ENCODE measurements around the gene IRS2.
"Not testable (repeated sequence)": the region's sequence is repeated elsewhere in the genome, so short reads cannot be mapped to it uniquely, and the experiment has no call there.

The IRS2 gene

DNA sequence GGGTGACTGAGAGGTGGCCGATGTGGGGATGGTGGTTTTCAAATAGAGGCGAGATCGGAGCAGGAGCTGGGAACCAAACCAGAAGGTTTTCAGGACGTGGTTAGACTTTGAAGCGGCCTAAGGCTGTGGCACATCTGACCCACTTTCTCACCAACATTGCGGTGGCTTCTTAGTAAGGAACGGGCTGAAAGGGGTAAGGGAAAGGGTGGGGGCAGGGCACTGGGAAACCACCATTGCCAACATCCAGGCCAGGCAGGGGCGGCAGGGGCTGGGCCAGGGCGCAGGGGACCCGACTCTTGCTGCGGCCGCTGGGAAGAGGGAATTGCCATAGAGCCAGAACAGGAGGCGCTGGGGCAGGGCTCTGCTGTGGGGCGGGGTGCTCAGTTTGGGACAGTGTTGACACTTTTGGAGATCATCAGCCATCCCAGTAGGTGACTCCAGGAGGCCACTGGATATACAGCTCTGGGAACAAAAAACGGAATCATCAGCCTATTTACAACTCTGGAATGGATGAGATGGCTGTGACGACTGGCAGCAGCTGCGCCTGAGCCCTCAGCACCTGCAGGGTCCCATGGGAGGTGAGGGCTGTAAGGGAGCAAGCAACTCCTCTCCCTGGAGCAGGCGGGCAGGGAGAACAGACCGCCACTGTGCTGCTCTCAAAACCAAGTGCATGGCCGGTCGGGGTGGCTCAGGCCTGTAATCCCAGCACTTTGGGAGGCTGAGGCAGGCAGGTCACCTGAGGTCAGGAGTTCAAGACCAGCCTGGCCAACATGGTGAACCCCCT lies 52.2 kb downstream of the IRS2 start:
- TF ChIP-seq POLR2AphosphoS5 (IDR thresholded peaks at IDR 0.05; ENCODE audit: borderline replicate concordance, low read depth, low read length) (no peak), FOXP2 (optimal IDR thresholded peaks at IDR 0.05; ENCODE audit: control extremely low read depth, extremely low read length, insufficient read depth) (no peak), EZH2 (IDR thresholded peaks at IDR 0.05) (no peak)
- Histone ChIP-seq H3K9me3 (ENCODE audit: low read depth, low read length) (no peaks in the 10 kb centered on the region), H3K9ac (ENCODE audit: insufficient read length) (no peak overlapping the region), H3K4me3 (no peak overlapping the region), H3K36me3 (ENCODE audit: insufficient read depth, low read length) (no peaks in the 10 kb centered on the region), H3K27ac (no peak overlapping the region)
- DNase-seq (ENCODE audit: low read depth, low spot score) = no peak

GRCh38 chr13:109733550-109733949 lies 52.8 kb downstream of the IRS2 start:
- TF ChIP-seq FOXP2 (optimal IDR thresholded peaks at IDR 0.05; ENCODE audit: control extremely low read depth, extremely low read length, insufficient read depth) = no peak
- TF ChIP-seq POLR2AphosphoS5 (IDR thresholded peaks at IDR 0.05; ENCODE audit: borderline replicate concordance, low read depth, low read length) = no peak
- no peak for TF ChIP-seq EZH2 (IDR thresholded peaks at IDR 0.05)
- Histone ChIP-seq H3K4me3 (no peak overlapping the region), H3K36me3 (ENCODE audit: insufficient read depth, low read length) (no peaks in the 10 kb centered on the region), H3K27ac (no peak overlapping the region), H3K9ac (ENCODE audit: insufficient read length) (no peak overlapping the region), H3K9me3 (ENCODE audit: low read depth, low read length) (no peaks in the 10 kb centered on the region)
- DNase-seq (ENCODE audit: low read depth, low spot score) = no peak

GRCh38 chr13:109732470-109733170 lies 53.8 kb downstream of the IRS2 start:
- H3K9me3 ChIP-seq (ENCODE audit: low read depth, low read length) = not testable (repeated sequence)

DNA sequence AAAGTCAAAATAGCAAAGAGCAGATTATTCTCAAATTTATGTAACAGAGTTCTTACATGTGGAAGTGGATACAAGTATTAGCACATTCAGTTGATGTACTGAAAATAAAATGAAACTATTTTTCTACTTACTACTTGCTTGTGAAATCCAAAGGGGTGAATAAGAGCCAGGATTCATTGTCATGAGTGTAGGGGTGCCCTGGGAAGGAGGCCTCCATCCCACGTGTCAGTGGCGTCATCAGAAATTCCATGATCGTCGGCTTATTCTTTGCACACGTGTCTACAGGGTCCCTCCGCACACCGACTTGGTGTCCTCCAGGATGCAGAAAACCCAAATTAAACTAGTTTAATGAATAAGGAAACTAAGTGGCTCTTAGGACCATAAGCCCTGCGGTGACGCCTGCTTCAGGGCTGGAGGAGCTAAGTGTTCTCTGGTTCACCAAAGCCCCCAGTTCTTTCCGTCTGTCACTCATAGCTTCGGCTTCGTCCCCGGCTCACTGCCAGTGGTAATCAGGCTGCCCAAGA lies 55.5 kb downstream of the IRS2 start:
- H3K9me3 ChIP-seq (ENCODE audit: low read depth, low read length) = no peaks in the 10 kb centered on the region
- TF ChIP-seq FOXP2 (optimal IDR thresholded peaks at IDR 0.05; ENCODE audit: control extremely low read depth, extremely low read length, insufficient read depth) (no peak), POLR2AphosphoS5 (IDR thresholded peaks at IDR 0.05; ENCODE audit: borderline replicate concordance, low read depth, low read length) (no peak), EZH2 (IDR thresholded peaks at IDR 0.05) (no peak)
- H3K27ac ChIP-seq = no peak overlapping the region
- no peak overlapping the region for H3K9ac ChIP-seq (ENCODE audit: insufficient read length)
- DNase-seq (ENCODE audit: low read depth, low spot score) = no peak
- H3K4me3 ChIP-seq = no peak overlapping the region
- no peaks in the 10 kb centered on the region for H3K36me3 ChIP-seq (ENCODE audit: insufficient read depth, low read length)

More at GRCh38 chr13:109732470-109733170, 53.8 kb downstream of the IRS2 start:
- H3K36me3 ChIP-seq (ENCODE audit: insufficient read depth, low read length); H3K27ac ChIP-seq; DNase-seq (ENCODE audit: low read depth, low spot score); H3K9ac ChIP-seq (ENCODE audit: insufficient read length); H3K4me3 ChIP-seq: not testable (repeated sequence)

DNA sequence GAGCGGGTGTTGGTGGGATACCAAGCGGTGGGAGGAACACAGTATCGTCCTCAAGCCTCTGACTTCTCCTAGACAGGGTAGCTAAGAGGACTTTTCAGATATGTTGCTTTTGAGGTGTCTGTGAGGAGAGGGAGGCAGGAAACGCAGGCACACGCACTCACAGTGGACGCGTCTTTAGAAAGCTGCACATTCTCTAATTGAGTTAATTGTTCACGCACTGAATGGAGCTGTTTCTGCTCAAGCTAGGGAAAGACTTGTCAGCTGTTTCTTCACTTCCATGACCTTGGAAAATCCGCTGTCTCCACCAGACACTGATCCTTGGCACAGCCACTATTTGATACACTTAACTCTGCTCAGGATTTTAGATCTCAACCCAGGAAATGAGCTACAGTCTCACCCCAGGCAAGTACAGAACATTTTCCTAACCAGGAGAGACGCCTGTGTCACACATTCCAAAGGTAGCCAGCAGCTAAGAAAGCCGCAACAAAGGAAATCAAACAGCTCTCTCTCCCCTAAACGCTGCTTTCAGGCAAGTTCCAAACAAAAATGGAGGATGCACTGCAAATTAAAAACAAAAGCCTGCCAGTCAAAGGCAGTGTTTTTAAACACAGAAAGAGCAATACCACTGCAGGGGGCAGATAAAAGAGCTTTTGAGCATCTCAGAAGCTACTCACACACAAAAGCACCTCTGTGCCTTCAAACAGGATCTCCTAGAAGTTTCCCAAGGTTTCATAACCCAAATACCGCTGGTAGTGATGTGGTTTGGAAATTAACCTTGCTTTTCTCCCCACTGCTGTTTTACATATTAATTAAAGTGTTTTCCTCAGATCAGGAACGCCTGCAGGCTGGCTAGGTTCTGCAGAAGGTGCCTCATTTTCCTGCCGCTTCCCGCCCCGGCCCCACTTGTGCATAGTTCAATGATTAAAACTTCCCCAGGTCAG lies 57.3 kb downstream of the IRS2 start:
- TF ChIP-seq FOXP2 (optimal IDR thresholded peaks at IDR 0.05; ENCODE audit: control extremely low read depth, extremely low read length, insufficient read depth) (no peak), POLR2AphosphoS5 (IDR thresholded peaks at IDR 0.05; ENCODE audit: borderline replicate concordance, low read depth, low read length) (no peak), EZH2 (IDR thresholded peaks at IDR 0.05) (no peak)
- Histone ChIP-seq H3K9ac (ENCODE audit: insufficient read length) (peak overlapping the region; percentile 26), H3K36me3 (ENCODE audit: insufficient read depth, low read length) (no peaks in the 10 kb centered on the region), H3K9me3 (ENCODE audit: low read depth, low read length) (no peaks in the 10 kb centered on the region), H3K27ac (peak overlapping the region; percentile 12; the same call in 1 of the 2 replicates), H3K4me3 (peak overlapping the region; percentile 41; the same call in 1 of the 2 replicates)
- DNase-seq (ENCODE audit: low read depth, low spot score) = no peak

- no peaks in the 10 kb centered on the region for H3K9me3 ChIP-seq (ENCODE audit: low read depth, low read length)
- DNase-seq (ENCODE audit: low read depth, low spot score) = no peak
- no peak overlapping the region for H3K27ac ChIP-seq
- H3K4me3 ChIP-seq = no peak overlapping the region
- H3K9ac ChIP-seq (ENCODE audit: insufficient read length) = no peak overlapping the region
- no peak for TF ChIP-seq POLR2AphosphoS5 (IDR thresholded peaks at IDR 0.05; ENCODE audit: borderline replicate concordance, low read depth, low read length)
- TF ChIP-seq EZH2 (IDR thresholded peaks at IDR 0.05) = no peak
- TF ChIP-seq FOXP2 (optimal IDR thresholded peaks at IDR 0.05; ENCODE audit: control extremely low read depth, extremely low read length, insufficient read depth) = no peak
- H3K36me3 ChIP-seq (ENCODE audit: insufficient read depth, low read length) = no peaks in the 10 kb centered on the region
Observed at GRCh38 chr13:109728061-109728460, 58.3 kb downstream of the IRS2 start.

GRCh38 chr13:109727251-109727650 lies 59.1 kb downstream of the IRS2 start:
- Histone ChIP-seq H3K4me3 (no peak overlapping the region), H3K27ac (no peak overlapping the region), H3K9me3 (ENCODE audit: low read depth, low read length) (no peaks in the 10 kb centered on the region), H3K36me3 (ENCODE audit: insufficient read depth, low read length) (no peaks in the 10 kb centered on the region), H3K9ac (ENCODE audit: insufficient read length) (no peak overlapping the region)
- TF ChIP-seq FOXP2 (optimal IDR thresholded peaks at IDR 0.05; ENCODE audit: control extremely low read depth, extremely low read length, insufficient read depth) (no peak), EZH2 (IDR thresholded peaks at IDR 0.05) (no peak), POLR2AphosphoS5 (IDR thresholded peaks at IDR 0.05; ENCODE audit: borderline replicate concordance, low read depth, low read length) (no peak)
- DNase-seq (ENCODE audit: low read depth, low spot score) = no peak
